ENCODE measurements around the gene VAV2.

The VAV2 gene

GRCh38 chr9:133991964-133992779 is at the start of gene VAV2:
VAV2 (minus strand) TSS chr9:133992324; CDS start chr9:133992278, 46 bp downstream.
- peak in 17 of 51 donors; percentile 9 to 61 (median 42) for DNase-seq

GRCh38 chr9:134041649-134041962 is 49.5 kb upstream of the VAV2 start:
- no peak for DNase-seq

DNA sequence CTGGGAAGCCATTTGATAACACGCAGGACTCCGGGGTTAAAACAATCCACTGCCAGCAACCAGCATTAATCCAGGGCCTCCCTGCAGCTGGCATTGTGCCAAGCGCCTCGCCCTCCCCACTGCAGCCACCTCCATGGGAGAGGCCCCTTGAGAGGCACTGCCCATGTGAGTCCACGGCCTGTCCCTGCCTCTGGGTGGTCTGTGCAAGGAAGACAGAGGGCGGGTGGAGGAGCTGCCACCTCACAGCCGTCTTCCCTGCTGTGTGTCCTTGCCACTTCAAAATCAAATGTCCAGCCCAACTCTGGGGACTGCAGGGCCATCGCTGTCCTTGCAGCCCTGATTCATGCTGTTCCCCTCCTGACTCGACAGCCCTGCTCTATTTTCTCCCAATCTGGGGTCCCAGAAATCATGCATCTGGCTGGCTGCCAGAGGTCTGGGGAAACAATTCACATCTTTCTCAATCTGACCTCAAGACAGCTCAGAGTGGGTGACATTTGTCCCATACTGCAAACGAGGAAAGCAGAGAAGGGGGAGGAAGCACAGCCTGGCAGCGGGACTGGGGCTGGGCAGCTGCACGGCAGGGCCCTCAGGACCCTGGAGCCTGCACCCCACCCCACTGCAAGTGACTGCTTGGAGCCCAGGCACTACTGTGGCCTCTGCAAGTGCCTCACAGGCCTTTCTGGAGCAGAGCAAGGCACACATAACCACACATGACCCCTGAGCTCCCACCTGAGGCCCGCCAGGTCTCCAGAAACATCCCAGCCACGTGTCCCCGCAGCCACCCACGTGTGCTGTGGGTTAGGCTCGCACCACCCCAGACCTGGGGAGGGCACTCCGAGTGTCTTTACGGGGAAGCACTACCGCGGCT is 48.9 kb upstream of the VAV2 start:
- DNase-seq: peak in 1 of 51 donors; percentile 13

- DNase-seq: no peak
Measured at GRCh38 chr9:134040176-134040565, 48.0 kb upstream of the VAV2 start.

DNA sequence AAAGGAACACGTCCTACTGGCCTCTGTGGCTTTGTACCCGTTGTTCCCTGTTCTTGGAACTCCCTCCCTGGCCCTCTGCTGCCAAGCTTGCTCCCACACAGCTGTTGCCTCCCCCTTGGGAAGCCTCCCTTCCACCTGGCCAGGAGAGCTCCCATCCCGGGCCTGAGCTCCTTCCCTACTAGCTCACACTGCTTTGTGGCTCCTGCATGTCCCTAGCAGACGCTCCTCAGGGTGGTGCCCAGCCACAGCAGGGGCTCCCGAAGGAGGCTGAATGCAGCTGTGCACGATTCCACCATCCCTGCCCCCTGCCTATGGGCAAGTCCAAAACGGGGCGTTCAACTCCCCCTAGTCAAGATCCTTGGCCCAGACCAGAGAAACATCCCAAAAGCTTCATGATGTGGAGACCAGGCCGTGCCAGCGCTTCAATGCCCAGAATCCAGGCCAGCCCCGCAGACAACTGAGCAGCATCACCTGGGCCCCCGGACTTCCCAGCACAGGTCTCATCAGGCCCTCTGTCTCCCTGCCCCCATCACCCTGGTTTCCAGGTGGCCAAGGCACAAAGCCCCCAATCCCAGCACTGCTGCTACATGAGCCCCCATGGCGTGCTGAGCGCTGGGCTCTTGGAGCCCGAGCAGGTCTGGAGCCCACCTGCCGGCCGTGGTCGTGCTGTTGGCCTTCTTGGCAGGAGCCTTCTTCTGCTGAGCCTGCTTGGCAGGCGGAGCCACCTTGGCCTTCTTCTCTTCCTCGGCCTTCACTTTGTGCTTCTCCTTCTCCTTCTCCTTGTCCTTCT is 47.5 kb upstream of the VAV2 start:
- peak in 1 of 51 donors; percentile 19 for DNase-seq

- no peak for DNase-seq
Measured at GRCh38 chr9:134037641-134038040, 45.5 kb upstream of the VAV2 start.

GRCh38 chr9:134036130-134036529 is 44.0 kb upstream of the VAV2 start:
- no peak for DNase-seq

DNA sequence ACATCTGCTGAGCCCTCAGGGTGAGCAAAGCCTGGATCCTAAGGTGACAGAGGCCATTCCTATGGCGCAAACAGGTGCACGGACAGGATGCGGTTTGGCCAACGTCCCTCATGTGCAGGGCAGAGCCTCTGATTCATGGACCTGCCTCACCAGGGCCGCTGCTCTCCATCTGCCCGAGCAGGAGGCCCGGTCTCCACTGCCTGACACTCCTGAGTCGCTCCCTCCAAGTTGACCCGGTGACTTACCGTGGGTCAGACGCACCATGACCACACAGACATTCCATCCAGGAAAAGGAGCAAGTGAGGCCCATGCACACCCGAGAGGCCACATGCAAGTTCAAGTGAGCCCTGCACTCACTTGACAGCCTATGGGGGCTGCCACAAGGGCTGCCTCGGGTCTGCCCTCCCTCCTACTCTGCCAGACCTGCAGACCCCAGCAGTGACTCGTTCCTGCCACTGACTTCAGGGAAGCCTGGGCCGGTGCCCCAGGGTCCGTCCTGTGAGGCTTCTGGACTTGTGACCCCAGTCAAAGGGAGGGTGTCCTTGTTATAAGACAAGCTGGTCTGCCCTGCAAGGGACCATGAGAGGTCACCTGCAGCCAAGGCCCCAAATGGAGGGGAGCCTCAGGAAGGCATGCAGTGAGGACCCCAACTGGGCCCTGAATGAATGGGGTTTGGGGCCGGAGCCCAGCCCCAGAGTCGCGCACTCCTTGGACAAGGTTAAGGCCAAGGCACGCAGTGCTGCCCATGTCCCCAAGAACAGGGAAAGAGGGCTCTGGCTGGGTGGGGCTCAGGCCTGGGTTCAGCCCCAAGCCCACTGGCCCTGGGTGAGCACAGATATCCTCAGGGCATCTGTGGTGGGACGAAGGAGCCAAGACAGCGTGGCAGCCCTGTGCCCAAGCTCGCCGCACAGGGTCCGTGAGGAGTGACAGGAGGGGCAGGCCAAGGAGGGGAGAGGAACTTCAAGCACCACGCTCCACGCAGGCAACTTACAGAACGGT is 43.2 kb upstream of the VAV2 start:
- no peak for DNase-seq

GRCh38 chr9:134034215-134035040 is 42.3 kb upstream of the VAV2 start:
- DNase-seq: no peak

DNA sequence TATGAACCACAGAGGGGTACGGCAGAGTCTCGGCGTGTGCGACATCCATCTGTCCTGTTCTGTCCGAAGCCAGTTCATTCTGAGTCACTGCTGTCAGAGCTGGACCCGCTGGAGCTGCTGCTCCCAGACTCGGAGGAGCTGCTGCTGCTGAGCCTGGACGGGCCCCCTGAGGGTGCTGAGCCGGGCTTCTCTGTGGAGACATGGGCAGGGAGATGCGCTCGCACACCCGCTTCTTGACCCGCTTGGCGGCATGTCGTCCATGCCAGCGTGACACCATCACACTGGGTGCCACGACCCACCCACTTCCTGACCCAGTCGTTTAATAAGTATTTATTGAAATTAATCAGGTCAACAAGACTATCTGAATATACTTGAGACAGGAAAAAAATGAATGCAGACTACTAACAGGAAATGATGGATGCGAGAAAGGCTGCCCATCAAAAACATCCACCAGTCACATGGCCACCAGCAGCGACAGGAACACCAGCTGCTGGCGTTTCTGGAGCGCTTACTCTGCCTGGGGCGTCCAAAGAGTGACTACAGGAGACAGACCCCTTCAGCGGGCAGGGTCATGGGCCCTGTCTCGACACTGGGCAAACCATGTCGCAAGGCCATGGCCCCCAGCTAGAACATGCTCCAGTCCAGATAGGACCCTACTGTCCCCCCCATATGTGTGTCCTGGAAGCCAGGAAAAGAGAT is 41.5 kb upstream of the VAV2 start:
- no peak for DNase-seq

- DNase-seq: no peak
Measured at GRCh38 chr9:134032456-134033222, 40.5 kb upstream of the VAV2 start.

DNA sequence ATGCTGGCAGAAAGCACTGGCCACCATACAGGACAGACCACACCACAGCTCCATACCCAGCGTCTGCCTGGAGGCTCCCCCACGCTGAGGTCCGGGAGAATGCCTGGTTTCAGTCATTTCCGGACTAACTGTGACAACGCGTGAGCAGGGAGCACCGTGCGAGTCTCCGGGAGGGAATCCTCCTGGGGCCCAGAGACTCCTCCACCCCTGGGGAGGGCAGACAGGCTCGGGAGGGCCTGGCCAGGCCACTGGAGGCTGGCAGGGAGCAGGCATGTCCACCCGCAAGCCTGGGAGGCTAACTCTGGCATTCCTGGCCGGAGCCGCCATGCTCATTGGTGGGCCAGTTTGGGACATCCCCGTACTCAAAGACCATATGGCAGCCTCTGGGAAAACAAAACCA is 39.7 kb upstream of the VAV2 start:
- no peak for DNase-seq

- DNase-seq: no peak
Measured at GRCh38 chr9:134030821-134031470, 38.8 kb upstream of the VAV2 start.

GRCh38 chr9:134029248-134030226 is 37.4 kb upstream of the VAV2 start:
- DNase-seq: no peak

- no peak for DNase-seq
Measured at GRCh38 chr9:134028575-134029247, 36.6 kb upstream of the VAV2 start.

DNA sequence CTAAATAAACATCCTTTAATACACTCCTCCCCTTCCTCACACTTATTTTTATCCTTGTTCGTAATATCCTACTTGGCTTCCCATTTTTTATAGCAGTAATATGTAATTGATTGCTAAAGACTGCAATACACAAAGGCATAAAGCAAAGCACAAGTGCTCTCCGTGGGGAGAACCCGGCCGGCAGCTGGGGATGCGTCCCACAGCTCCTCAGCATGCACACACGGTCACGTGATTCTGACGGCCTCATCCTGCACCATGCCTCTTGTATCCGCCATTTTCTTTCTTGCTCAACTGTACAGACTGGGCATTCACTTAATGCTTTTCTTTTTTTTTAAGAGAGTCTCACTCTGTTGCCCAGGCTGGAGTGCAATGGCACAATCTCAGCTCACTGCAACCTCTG is 36.0 kb upstream of the VAV2 start:
- DNase-seq: no peak
